DLD1 (cell line): Measurements from ENCODE around the gene PPEF1.

Experiments used
- in situ Hi-C: cut with HindIII; loops from 2 replicates; pipeline ENCODE4 v1.10.0; 2017; ENCODE audit warnings: low sequenced_read_pairs

The PPEF1 gene

GRCh38 chrX:18707426-18708049 lies at the start of gene PPEF1:
PPEF1 (plus strand) TSS chrX:18707645; CDS start chrX:18707781, 136 bp downstream.
- in situ Hi-C loops = no loop called here

GRCh38 chrX:18661273-18661672 lies 46.2 kb upstream of the PPEF1 start:
- in situ Hi-C loops = no loop called here

GRCh38 chrX:18664947-18665346 lies 42.5 kb upstream of the PPEF1 start:
- in situ Hi-C loops = no loop called here

- in situ Hi-C loops = no loop called here
These were observed 40.8 kb upstream of the PPEF1 start for GRCh38 chrX:18666614-18667013.

- in situ Hi-C loops = no loop called here
These were observed 39.2 kb upstream of the PPEF1 start for GRCh38 chrX:18668071-18668835.

- in situ Hi-C loops = no loop called here
These were observed 35.4 kb upstream of the PPEF1 start, which contains the start of gene RS1 for GRCh38 chrX:18672008-18672407. RS1 (minus strand) TSS chrX:18672108; CDS start chrX:18672068, 40 bp downstream.

- in situ Hi-C loops = no loop called here
These were observed 33.0 kb upstream of the PPEF1 start for GRCh38 chrX:18674417-18674787.

- in situ Hi-C loops = no loop called here
These were observed 32.4 kb upstream of the PPEF1 start for GRCh38 chrX:18674788-18675735.

GRCh38 chrX:18676050-18676449 lies 31.4 kb upstream of the PPEF1 start:
- in situ Hi-C loops = no loop called here

- in situ Hi-C loops = no loop called here
These were observed 31.0 kb upstream of the PPEF1 start for GRCh38 chrX:18676470-18676869.

- in situ Hi-C loops = no loop called here
These were observed 30.1 kb upstream of the PPEF1 start for GRCh38 chrX:18677161-18677869.

GRCh38 chrX:18681996-18682395 lies 25.4 kb upstream of the PPEF1 start:
- in situ Hi-C loops = no loop called here

- in situ Hi-C loops = no loop called here
These were observed 24.5 kb upstream of the PPEF1 start for GRCh38 chrX:18682979-18683387.

- in situ Hi-C loops = no loop called here
These were observed 19.5 kb upstream of the PPEF1 start for GRCh38 chrX:18687856-18688495.

- in situ Hi-C loops = no loop called here
These were observed 16.0 kb upstream of the PPEF1 start for GRCh38 chrX:18691431-18691830.

GRCh38 chrX:18692541-18692940 lies 14.9 kb upstream of the PPEF1 start:
- in situ Hi-C loops = no loop called here

GRCh38 chrX:18696653-18697052 lies 10.8 kb upstream of the PPEF1 start:
- in situ Hi-C loops = no loop called here

GRCh38 chrX:18698737-18699650 lies 8.5 kb upstream of the PPEF1 start:
- in situ Hi-C loops = no loop called here
